H1 (cell line): ENCODE measurements around the gene TRIM75. TPM values are rescaled to one million over a fixed set of nuclear protein-coding genes. Genes with fewer than 3 reads are reported as not detected.

ENCODE experiments used
- CHD1 ChIP-seq: IDR thresholded peaks from 2 replicates; pipeline ENCODE4 v1.6.1; 2012; ENCODE audit warnings: low read depth, low read length, improper control_type of control experiment
- CHD7 ChIP-seq: fragments of 300-600 bp; sonication (generic); IDR thresholded peaks from 2 replicates; pipeline ENCODE4 v1.7.1; 2012; ENCODE audit warnings: low read length, moderate library complexity, mild to moderate bottlenecking, inconsistent platforms; ENCODE audit not compliant: insufficient replicate concordance
- MAFK ChIP-seq: IDR thresholded peaks from 2 replicates; pipeline ENCODE4 v1.6.1; 2012; ENCODE audit warnings: low read depth, mild to moderate bottlenecking, improper control_type of control experiment, low read length
- NRF1 ChIP-seq: IDR thresholded peaks from 2 replicates; pipeline ENCODE4 v1.6.1; 2011; ENCODE audit warnings: mild to moderate bottlenecking, low read depth, low read length, improper control_type of control experiment
- polyA plus RNA-seq, 7 experiments: library from polyadenylated mRNA; depleted of rRNA in 3 of 7; stranded (reverse) in 5 of 7; unstranded in 2 of 7; fragments of >200 nt in 5 of 7; fragments of 200-250 nt in 2 of 7; gene quantifications; 1 replicate in 5 of 7; 2 replicates in 1 of 7; 4 replicates in 1 of 7; pipeline versions ENCODE4 v1.2.1 to v1.2.3, GENCODE V29; 2011 to 2013; ENCODE audit warnings: missing spikeins in 2 of 7, mixed read lengths in 2 of 7
- total RNA-seq: library from RNA; stranded (reverse); fragmentation: NEBNext Ultra II Directional; extraction: Animal tissue kit (Norgen Biotek cat#: 25700); gene quantifications from 2 replicates; pipeline ENCODE4 v1.2.1, GENCODE V29; 2021

The TRIM75 gene
- total and polyA plus RNA-seq, 2 of the 8 experiments (the other 6 are each of a cell fraction or from before 2014, with no cell fraction given): not detected

DNA sequence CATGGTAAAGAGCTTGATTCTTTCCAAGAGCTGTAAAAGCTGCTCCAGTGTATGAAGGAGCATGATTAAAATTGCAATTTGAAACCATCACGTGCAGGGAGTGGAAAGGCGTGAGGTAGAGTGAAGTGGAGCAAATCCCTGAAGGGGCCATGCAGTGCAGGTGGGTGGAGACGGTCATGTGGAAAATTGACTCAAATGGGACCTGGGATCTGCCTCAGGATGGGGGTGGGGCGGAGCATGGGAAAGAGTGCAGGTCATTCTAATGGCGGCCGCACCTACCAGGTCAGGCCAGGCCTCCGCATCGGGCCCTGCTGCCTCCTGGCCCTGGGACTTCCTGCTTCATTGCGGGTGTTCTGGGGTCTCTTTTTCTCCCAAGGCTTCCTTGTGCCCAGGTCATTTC lies 47.2 kb upstream of the TRIM75 start (continued):
- no peak for TF ChIP-seq CHD7
- TF ChIP-seq CHD1: no peak
- TF ChIP-seq MAFK: no peak
- no peak for TF ChIP-seq NRF1
- TF ChIP-seq, all 59 proteins: peak for 0
